Measurements from ENCODE around the gene ATP6V1A. TPM values are rescaled to one million over a fixed set of nuclear protein-coding genes. Genes with fewer than 3 reads are reported as not detected.
A peak's percentile ranks its signal among the peaks of the same experiment; 100 is the strongest.

ATP6V1A gene
- total RNA-seq, 1 donor from 2014 or later, result 55.5 TPM

- no peak overlapping the region for H3K4me3 ChIP-seq (ENCODE audit: low read depth, low read length)
- no peak for DNase-seq (ENCODE audit: low read depth)
- peaks cover 6% of the 10 kb centered on the region for H3K36me3 ChIP-seq (ENCODE audit: control insufficient read depth, insufficient read depth, low read length)
- FAIRE-seq, result no peak
- no peak for TF ChIP-seq CTCF (IDR thresholded peaks at IDR 0.05; ENCODE audit: insufficient read depth, low read length, severe bottlenecking)
- H3K27me3 ChIP-seq (ENCODE audit: control insufficient read depth, insufficient read depth, low read length), result no peaks in the 10 kb centered on the region
Measured at GRCh38 chr3:113805249-113805648, 58.4 kb downstream of the ATP6V1A start.

GRCh38 chr3:113812854-113813253 lies 66.0 kb downstream of the ATP6V1A start:
- no peaks in the 10 kb centered on the region for H3K27me3 ChIP-seq (ENCODE audit: control insufficient read depth, insufficient read depth, low read length)
- FAIRE-seq (no peak), DNase-seq (ENCODE audit: low read depth) (no peak)
- TF ChIP-seq CTCF (IDR thresholded peaks at IDR 0.05; ENCODE audit: insufficient read depth, low read length, severe bottlenecking), result no peak
- no peak overlapping the region for H3K4me3 ChIP-seq (ENCODE audit: low read depth, low read length)
- H3K36me3 ChIP-seq (ENCODE audit: control insufficient read depth, insufficient read depth, low read length), result peaks cover 2% of the 10 kb centered on the region

GRCh38 chr3:113819866-113820265 lies 73.0 kb downstream of the ATP6V1A start:
- TF ChIP-seq CTCF (IDR thresholded peaks at IDR 0.05; ENCODE audit: insufficient read depth, low read length, severe bottlenecking), result no peak
- no peaks in the 10 kb centered on the region for H3K27me3 ChIP-seq (ENCODE audit: control insufficient read depth, insufficient read depth, low read length)
- no peak overlapping the region for H3K4me3 ChIP-seq (ENCODE audit: low read depth, low read length)
- H3K36me3 ChIP-seq (ENCODE audit: control insufficient read depth, insufficient read depth, low read length), result no peaks in the 10 kb centered on the region
- no peak for DNase-seq (ENCODE audit: low read depth)
- FAIRE-seq, result no peak

GRCh38 chr3:113825090-113825489 lies 78.3 kb downstream of the ATP6V1A start:
- no peak for FAIRE-seq
- H3K4me3 ChIP-seq (ENCODE audit: low read depth, low read length), result no peak overlapping the region
- no peaks in the 10 kb centered on the region for H3K36me3 ChIP-seq (ENCODE audit: control insufficient read depth, insufficient read depth, low read length)
- peak; percentile 29 for TF ChIP-seq CTCF (IDR thresholded peaks at IDR 0.05; ENCODE audit: insufficient read depth, low read length, severe bottlenecking)
- peak; percentile 46 for DNase-seq (ENCODE audit: low read depth)
- H3K27me3 ChIP-seq (ENCODE audit: control insufficient read depth, insufficient read depth, low read length), result peaks cover 2% of the 10 kb centered on the region

- Histone ChIP-seq H3K36me3 (ENCODE audit: control insufficient read depth, insufficient read depth, low read length) (no peaks in the 10 kb centered on the region), H3K4me3 (ENCODE audit: low read depth, low read length) (no peak overlapping the region), H3K27me3 (ENCODE audit: control insufficient read depth, insufficient read depth, low read length) (peaks cover 2% of the 10 kb centered on the region)
- TF ChIP-seq CTCF (IDR thresholded peaks at IDR 0.05; ENCODE audit: insufficient read depth, low read length, severe bottlenecking), result no peak
- FAIRE-seq (no peak), DNase-seq (ENCODE audit: low read depth) (no peak)
Measured at GRCh38 chr3:113828600-113828999, 81.8 kb downstream of the ATP6V1A start.

- FAIRE-seq, result no peak
- no peak for TF ChIP-seq CTCF (IDR thresholded peaks at IDR 0.05; ENCODE audit: insufficient read depth, low read length, severe bottlenecking)
- Histone ChIP-seq H3K27me3 (ENCODE audit: control insufficient read depth, insufficient read depth, low read length) (peaks cover 2% of the 10 kb centered on the region), H3K36me3 (ENCODE audit: control insufficient read depth, insufficient read depth, low read length) (no peaks in the 10 kb centered on the region), H3K4me3 (ENCODE audit: low read depth, low read length) (no peak overlapping the region)
- peak; percentile 48 for DNase-seq (ENCODE audit: low read depth)
Measured at GRCh38 chr3:113829576-113830354, 82.9 kb downstream of the ATP6V1A start.
